Uterus (tissue), 4 donors: ENCODE measurements around the gene CAMTA1. TPM values are rescaled to one million over a fixed set of nuclear protein-coding genes. Genes with fewer than 3 reads are reported as not detected.

Source experiments
- DNase-seq, 2 donors: peaks; one replicate each; pipeline ENCODE4 v3.0.0-alpha.2; 2019 to 2020
- H3K27ac ChIP-seq, 2 donors: fragments of 200-600 bp; sonication (generic); 1 replicate in 1 of 2; 2 replicates in 1 of 2; pipeline ENCODE4 v1.5.1; 2016 to 2018
- H3K27me3 ChIP-seq, 2 donors: fragments of 200-600 bp; sonication (generic); one replicate each; pipeline ENCODE4 v1.5.1; 2018 to 2019; ENCODE audit warnings: control low read depth in 1 of 2
- H3K36me3 ChIP-seq, 2 donors: fragments of 200-600 bp; sonication (generic); one replicate each; pipeline ENCODE4 v1.5.1; 2019; ENCODE audit warnings: control low read depth in 1 of 2
- H3K4me1 ChIP-seq, 2 donors: fragments of 200-600 bp; sonication (generic); one replicate each; pipeline ENCODE4 v1.5.1; 2018 to 2019; ENCODE audit warnings: control low read depth in 1 of 2
- H3K4me3 ChIP-seq, 2 donors: fragments of 200-600 bp; sonication (generic); 1 replicate in 1 of 2; 2 replicates in 1 of 2; pipeline ENCODE4 v1.5.1; 2018 to 2019; ENCODE audit warnings: mild to moderate bottlenecking in 1 of 2
- H3K9me3 ChIP-seq, 2 donors: fragments of 200-600 bp; sonication (generic); one replicate each; pipeline ENCODE4 v1.5.1; 2019; ENCODE audit warnings: control low read depth in 1 of 2
- POLR2A ChIP-seq, 2 donors: fragments of 450-650 bp; IDR thresholded peaks; one replicate each; pipeline ENCODE4 v1.6.1; 2016; ENCODE audit warnings: antibody characterized with exemption in 2 of 2, mild to moderate bottlenecking in 1 of 2, moderate library complexity in 1 of 2
- intact Hi-C: fragments of 100-400 bp; cut with DNase I; formaldehyde crosslinking; loops from one replicate; pipeline ENCODE4 v1.15.1; 2023; ENCODE audit warnings: low total_unique reads
- total RNA-seq, 4 donors: library from RNA; depleted of rRNA in 3 of 4; stranded (reverse); fragments of >200 nt in 3 of 4; gene quantifications; one replicate each; pipeline versions ENCODE4 v1.1.0 to v1.2.4, GENCODE V29; 2014 to 2023
- TF ChIP-seq, protein P1 (sequence below), 4 experiments: fragments of 200-600 bp in 2 of 4; fragments of 450-650 bp in 2 of 4; sonication (generic) in 2 of 4; IDR thresholded peaks; one replicate each; pipeline ENCODE4 v1.5.1; 2016 to 2019; ENCODE audit warnings: antibody characterized with exemption in 4 of 4, mild to moderate bottlenecking in 2 of 4, moderate library complexity in 1 of 4
- donor health status: DM: yes; HTN: yes; CAD: no.

The CAMTA1 gene
- total RNA-seq, 4 donors from 2014 or later = 29.7 to 427 (median 64.8) TPM

DNA sequence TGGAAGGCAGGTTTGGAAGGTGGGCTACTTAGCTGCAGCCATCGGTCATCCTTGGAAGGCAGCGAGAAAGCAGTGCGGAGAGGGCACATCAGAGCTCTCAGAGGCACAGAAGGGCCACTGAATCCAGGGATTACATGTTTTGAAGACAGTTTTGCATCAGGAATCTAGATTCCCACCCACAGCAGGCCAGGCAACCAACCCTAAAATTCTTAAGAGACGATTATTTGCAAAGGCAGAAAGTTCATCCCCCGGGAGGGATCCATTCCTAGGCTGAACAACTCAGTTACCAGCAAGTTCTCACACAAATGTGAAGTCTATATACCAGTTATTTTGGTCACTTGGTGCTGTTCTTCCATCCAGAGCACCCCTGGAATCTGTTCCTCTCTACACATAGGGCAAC lies 528.6 kb downstream of the CAMTA1 start:
- Histone ChIP-seq H3K27me3 (no peaks in the 10 kb centered on the region), H3K36me3 (no peaks in the 10 kb centered on the region), H3K27ac (no peak overlapping the region), H3K4me3 (no peak overlapping the region), H3K9me3 (no peaks in the 10 kb centered on the region), H3K4me1 (no peaks in the 10 kb centered on the region)
- TF ChIP-seq, protein P1, sequence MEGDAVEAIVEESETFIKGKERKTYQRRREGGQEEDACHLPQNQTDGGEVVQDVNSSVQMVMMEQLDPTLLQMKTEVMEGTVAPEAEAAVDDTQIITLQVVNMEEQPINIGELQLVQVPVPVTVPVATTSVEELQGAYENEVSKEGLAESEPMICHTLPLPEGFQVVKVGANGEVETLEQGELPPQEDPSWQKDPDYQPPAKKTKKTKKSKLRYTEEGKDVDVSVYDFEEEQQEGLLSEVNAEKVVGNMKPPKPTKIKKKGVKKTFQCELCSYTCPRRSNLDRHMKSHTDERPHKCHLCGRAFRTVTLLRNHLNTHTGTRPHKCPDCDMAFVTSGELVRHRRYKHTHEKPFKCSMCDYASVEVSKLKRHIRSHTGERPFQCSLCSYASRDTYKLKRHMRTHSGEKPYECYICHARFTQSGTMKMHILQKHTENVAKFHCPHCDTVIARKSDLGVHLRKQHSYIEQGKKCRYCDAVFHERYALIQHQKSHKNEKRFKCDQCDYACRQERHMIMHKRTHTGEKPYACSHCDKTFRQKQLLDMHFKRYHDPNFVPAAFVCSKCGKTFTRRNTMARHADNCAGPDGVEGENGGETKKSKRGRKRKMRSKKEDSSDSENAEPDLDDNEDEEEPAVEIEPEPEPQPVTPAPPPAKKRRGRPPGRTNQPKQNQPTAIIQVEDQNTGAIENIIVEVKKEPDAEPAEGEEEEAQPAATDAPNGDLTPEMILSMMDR (IDR thresholded peaks at IDR 0.05) = no peak
- TF ChIP-seq POLR2A (IDR thresholded peaks at IDR 0.05) = no peak
- DNase-seq = no peak
- intact Hi-C loops = no loop called here

DNA sequence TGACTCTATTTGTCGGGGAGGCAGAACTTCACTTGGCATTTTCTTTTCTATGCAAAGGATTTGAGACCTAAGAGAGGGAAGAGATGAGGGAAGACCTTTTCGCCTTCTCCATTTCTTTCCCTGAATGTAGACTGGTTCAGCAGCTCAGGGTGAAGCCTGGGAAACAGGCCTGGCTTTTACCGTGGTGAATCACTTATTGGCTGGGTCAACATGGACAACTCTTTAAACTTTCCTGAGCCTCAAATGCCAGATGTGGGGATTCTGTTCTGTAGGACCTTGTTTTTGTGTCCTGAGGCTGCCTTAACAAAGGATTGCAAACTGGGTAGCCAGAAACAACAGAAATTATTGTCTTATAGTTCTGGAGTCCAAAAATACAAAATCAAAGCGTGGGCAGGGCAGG lies 530.1 kb downstream of the CAMTA1 start:
- no peak for DNase-seq
- H3K4me1 ChIP-seq = no peaks in the 10 kb centered on the region
- H3K9me3 ChIP-seq = no peaks in the 10 kb centered on the region
- TF ChIP-seq POLR2A (IDR thresholded peaks at IDR 0.05) = no peak
- TF ChIP-seq, protein P1 (IDR thresholded peaks at IDR 0.05) = no peak
- no peaks in the 10 kb centered on the region for H3K27me3 ChIP-seq
- no peaks in the 10 kb centered on the region for H3K36me3 ChIP-seq
- intact Hi-C loops = no loop called here
- no peak overlapping the region for H3K27ac ChIP-seq
- no peak overlapping the region for H3K4me3 ChIP-seq

DNA sequence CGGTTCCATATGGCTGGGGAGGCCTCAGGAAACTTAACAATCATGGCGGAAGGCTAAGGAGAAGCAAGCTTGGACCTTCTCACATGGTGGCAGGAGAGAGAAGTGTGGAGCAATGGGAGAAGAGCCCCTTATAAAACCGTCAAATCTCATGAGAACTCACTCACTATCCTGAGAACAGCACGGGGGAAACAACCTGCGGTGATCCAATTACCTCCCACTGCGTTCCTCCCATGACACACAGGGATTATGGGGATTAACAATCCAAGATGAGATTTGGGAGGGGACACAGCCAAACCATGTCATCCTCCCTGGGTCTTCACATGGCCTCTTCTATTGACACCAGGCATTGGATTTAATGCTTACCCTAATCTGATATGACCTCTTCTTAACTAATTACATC lies 530.7 kb downstream of the CAMTA1 start:
- H3K4me3 ChIP-seq = no peak overlapping the region
- H3K27ac ChIP-seq = no peak overlapping the region
- TF ChIP-seq, protein P1 (IDR thresholded peaks at IDR 0.05) = no peak
- no peak for TF ChIP-seq POLR2A (IDR thresholded peaks at IDR 0.05)
- no peaks in the 10 kb centered on the region for H3K4me1 ChIP-seq
- intact Hi-C loops = no loop called here
- no peaks in the 10 kb centered on the region for H3K9me3 ChIP-seq
- no peaks in the 10 kb centered on the region for H3K36me3 ChIP-seq
- no peaks in the 10 kb centered on the region for H3K27me3 ChIP-seq
- DNase-seq = no peak

DNA sequence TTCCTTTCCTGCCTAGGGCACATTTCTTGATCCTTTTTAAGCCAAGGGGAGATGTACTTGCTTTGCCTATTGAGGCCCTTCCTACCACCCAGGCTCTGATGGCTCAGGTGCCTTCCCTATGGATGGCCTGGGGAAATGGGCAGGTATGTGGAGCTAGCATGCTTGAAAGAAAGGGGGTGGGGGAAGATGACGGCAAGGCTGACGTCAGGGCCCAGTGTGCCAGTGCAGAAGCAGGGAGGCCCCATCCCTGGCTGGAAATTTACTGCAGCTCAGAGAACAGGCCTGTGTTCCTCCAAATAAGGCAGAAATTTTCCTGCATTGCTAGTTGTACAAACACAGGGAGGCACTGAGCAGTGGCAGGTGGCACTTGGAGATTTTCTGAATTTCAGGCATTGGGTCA lies 532.6 kb downstream of the CAMTA1 start:
- Histone ChIP-seq H3K27me3 (no peaks in the 10 kb centered on the region), H3K9me3 (no peaks in the 10 kb centered on the region), H3K4me1 (no peaks in the 10 kb centered on the region), H3K27ac (no peak overlapping the region), H3K36me3 (no peaks in the 10 kb centered on the region), H3K4me3 (no peak overlapping the region)
- intact Hi-C loops = no loop called here
- TF ChIP-seq, protein P1 (IDR thresholded peaks at IDR 0.05) = no peak
- TF ChIP-seq POLR2A (IDR thresholded peaks at IDR 0.05) = no peak
- DNase-seq = no peak

DNA sequence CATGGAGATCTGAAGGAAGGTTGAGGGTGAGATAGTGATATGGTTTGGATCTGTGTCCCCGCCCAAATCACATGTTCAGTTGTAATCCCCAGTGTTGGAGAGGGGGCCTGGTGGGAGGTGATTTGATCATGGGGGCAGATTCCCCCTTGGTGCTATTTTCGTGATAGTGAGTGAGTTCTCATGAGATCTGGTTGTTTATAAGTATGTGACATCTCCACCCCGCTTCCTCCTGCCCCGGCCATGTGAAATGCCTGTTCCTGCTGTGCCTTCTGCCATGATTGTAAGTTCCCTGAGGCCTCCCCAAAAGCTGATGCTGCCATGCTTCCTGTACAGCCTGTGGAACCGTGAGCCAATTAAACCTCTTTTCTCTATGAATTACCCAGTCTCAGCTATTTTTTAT lies 533.9 kb downstream of the CAMTA1 start:
- DNase-seq = no peak
- Histone ChIP-seq H3K36me3 (no peaks in the 10 kb centered on the region), H3K9me3 (no peaks in the 10 kb centered on the region), H3K27me3 (no peaks in the 10 kb centered on the region), H3K27ac (no peak overlapping the region), H3K4me3 (no peak overlapping the region), H3K4me1 (no peaks in the 10 kb centered on the region)
- intact Hi-C loops = no loop called here
- TF ChIP-seq, protein P1 (IDR thresholded peaks at IDR 0.05) = no peak
- no peak for TF ChIP-seq POLR2A (IDR thresholded peaks at IDR 0.05)
